SK-N-SH treated with all-trans-retinoic acid at 6 μM for 48 hours (cell line): ENCODE data around the gene IQCF2.

Source experiments
- ATAC-seq: fragments of 200-7000 bp; cut with Tn5 transposase; 3 replicates; pipeline ENCODE4 v1.9.1; 2020; ENCODE audit warnings: mild to moderate bottlenecking, moderate library complexity
- ARNTL ChIP-seq: fragments of 450-650 bp; formaldehyde crosslinking; IDR thresholded peaks from 2 replicates; pipeline ENCODE4 v1.5.0; 2020; ENCODE audit warnings: low read depth, mild to moderate bottlenecking, moderate library complexity, borderline replicate concordance
- BACH2 ChIP-seq: fragments of 250-450 bp; sonication (Bioruptor Pico); IDR thresholded peaks from 2 replicates; pipeline ENCODE4 v1.9.0; 2021; ENCODE audit warnings: mild to moderate bottlenecking, borderline replicate concordance
- CSDC2 ChIP-seq: fragments of 250-450 bp; sonication (Bioruptor Pico); IDR thresholded peaks from 2 replicates; pipeline ENCODE4 v1.5.0; 2020; ENCODE audit warnings: mild to moderate bottlenecking, moderate library complexity
- ESRRG ChIP-seq: fragments of 250-450 bp; sonication (Bioruptor Pico); IDR thresholded peaks from 2 replicates; pipeline ENCODE4 v1.6.1; 2021; ENCODE audit warnings: mild to moderate bottlenecking
- GLIS3 ChIP-seq: fragments of 250-450 bp; sonication (Bioruptor Pico); IDR thresholded peaks from 2 replicates; pipeline ENCODE4 v1.5.0; 2020; ENCODE audit warnings: mild to moderate bottlenecking, moderate library complexity
- ISL1 ChIP-seq: fragments of 250-450 bp; sonication (Bioruptor Pico); IDR thresholded peaks from 2 replicates; pipeline ENCODE4 v2.1.2; 2022; ENCODE audit warnings: mild to moderate bottlenecking, moderate library complexity
- POU6F1 ChIP-seq: fragments of 250-450 bp; sonication (Bioruptor Pico); IDR thresholded peaks from 2 replicates; pipeline ENCODE4 v1.8.0; 2021; ENCODE audit warnings: low read depth, mild to moderate bottlenecking, moderate library complexity, borderline replicate concordance
- RARB ChIP-seq: fragments of 250-450 bp; sonication (Bioruptor Pico); IDR thresholded peaks from 2 replicates; pipeline ENCODE4 v1.8.0; 2021; ENCODE audit warnings: mild to moderate bottlenecking, moderate library complexity
- SNAI2 ChIP-seq: fragments of 250-450 bp; sonication (Bioruptor Pico); IDR thresholded peaks from 2 replicates; pipeline ENCODE4 v1.5.0; 2020; ENCODE audit warnings: mild to moderate bottlenecking, moderate library complexity
- TCF4 ChIP-seq: fragments of 250-450 bp; sonication (Bioruptor Pico); IDR thresholded peaks from 2 replicates; pipeline ENCODE4 v1.8.0; 2021; ENCODE audit warnings: mild to moderate bottlenecking, moderate library complexity, borderline replicate concordance
- TSHZ2 ChIP-seq: fragments of 250-450 bp; sonication (Bioruptor Pico); IDR thresholded peaks from 2 replicates; pipeline ENCODE4 v1.5.0; 2020; ENCODE audit warnings: mild to moderate bottlenecking, moderate library complexity
- ZFP3 ChIP-seq: fragments of 250-450 bp; sonication (Bioruptor Pico); IDR thresholded peaks from 2 replicates; pipeline ENCODE4 v1.5.0; 2020; ENCODE audit warnings: mild to moderate bottlenecking, moderate library complexity
- ZFP30 ChIP-seq: fragments of 450-650 bp; formaldehyde crosslinking; IDR thresholded peaks from 2 replicates; pipeline ENCODE4 v1.5.0; 2022; ENCODE audit warnings: mild to moderate bottlenecking, moderate library complexity
- ZNF565 ChIP-seq: fragments of 450-650 bp; formaldehyde crosslinking; conservative IDR thresholded peaks from 2 replicates; pipeline ENCODE4 v1.5.0; 2020; ENCODE audit warnings: low read depth, mild to moderate bottlenecking, moderate library complexity
- ZNF8 ChIP-seq: fragments of 450-650 bp; formaldehyde crosslinking; IDR thresholded peaks from 2 replicates; pipeline ENCODE4 v1.5.0; 2020; ENCODE audit warnings: mild to moderate bottlenecking, moderate library complexity
- TF ChIP-seq, protein P1 (sequence below): fragments of 250-450 bp; sonication (Bioruptor Pico); IDR thresholded peaks from 2 replicates; pipeline ENCODE4 v1.5.1; 2020; ENCODE audit warnings: low read depth, mild to moderate bottlenecking, moderate library complexity
- TF ChIP-seq, protein P2 (sequence below): fragments of 250-450 bp; sonication (Bioruptor Pico); IDR thresholded peaks from 2 replicates; pipeline ENCODE4 v1.5.1; 2021; ENCODE audit warnings: mild to moderate bottlenecking, moderate library complexity

Gene IQCF2

DNA sequence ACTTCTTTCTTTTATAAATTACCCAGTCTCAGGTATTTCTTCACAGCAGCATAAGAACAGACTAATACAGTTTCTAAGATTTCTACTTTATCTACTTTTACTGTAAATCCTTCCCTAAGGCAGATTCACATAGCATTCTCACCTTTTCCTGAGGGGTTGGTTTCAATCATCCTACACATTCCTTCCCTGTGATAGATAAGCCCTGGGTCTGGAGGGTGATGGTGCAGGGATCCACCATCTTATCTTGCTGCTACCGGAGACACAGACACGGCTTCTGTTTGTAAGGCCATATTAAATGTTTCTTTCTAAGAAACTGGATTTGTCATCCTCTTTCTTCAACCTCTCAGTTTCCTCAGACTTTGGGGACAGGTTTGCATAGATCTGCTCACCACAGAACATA is 7.9 kb downstream of the IQCF2 start:
- TF ChIP-seq ZFP30 (CRISPR knock-in tag) = no peak
- no peak for TF ChIP-seq ZNF565
- no peak for TF ChIP-seq TSHZ2
- TF ChIP-seq ARNTL (CRISPR knock-in tag) = no peak
- no peak for TF ChIP-seq POU6F1 (CRISPR knock-in tag)
- TF ChIP-seq BACH2 (CRISPR knock-in tag) = no peak
- TF ChIP-seq SNAI2 (CRISPR knock-in tag) = no peak
- no peak for TF ChIP-seq GLIS3 (CRISPR knock-in tag)
- TF ChIP-seq, protein P1, sequence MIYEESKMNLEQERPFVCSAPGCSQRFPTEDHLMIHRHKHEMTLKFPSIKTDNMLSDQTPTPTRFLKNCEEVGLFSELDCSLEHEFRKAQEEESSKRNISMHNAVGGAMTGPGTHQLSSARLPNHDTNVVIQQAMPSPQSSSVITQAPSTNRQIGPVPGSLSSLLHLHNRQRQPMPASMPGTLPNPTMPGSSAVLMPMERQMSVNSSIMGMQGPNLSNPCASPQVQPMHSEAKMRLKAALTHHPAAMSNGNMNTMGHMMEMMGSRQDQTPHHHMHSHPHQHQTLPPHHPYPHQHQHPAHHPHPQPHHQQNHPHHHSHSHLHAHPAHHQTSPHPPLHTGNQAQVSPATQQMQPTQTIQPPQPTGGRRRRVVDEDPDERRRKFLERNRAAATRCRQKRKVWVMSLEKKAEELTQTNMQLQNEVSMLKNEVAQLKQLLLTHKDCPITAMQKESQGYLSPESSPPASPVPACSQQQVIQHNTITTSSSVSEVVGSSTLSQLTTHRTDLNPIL (CRISPR knock-in tag) = no peak
- TF ChIP-seq ZFP3 (CRISPR knock-in tag) = no peak
- no peak for TF ChIP-seq ESRRG (CRISPR knock-in tag)
- TF ChIP-seq RARB (CRISPR knock-in tag) = no peak
- TF ChIP-seq CSDC2 (CRISPR knock-in tag) = no peak
- no peak for TF ChIP-seq ISL1 (CRISPR knock-in tag)
- ATAC-seq = no peak

GRCh38 chr3:51873253-51873766 is 11.9 kb downstream of the IQCF2 start:
- TF ChIP-seq POU6F1 (CRISPR knock-in tag) (no peak), ZFP30 (CRISPR knock-in tag) (no peak), ARNTL (CRISPR knock-in tag) (no peak), ZNF8 (no peak), SNAI2 (CRISPR knock-in tag) (no peak), ESRRG (CRISPR knock-in tag) (no peak), ZFP3 (CRISPR knock-in tag) (no peak), RARB (CRISPR knock-in tag) (no peak), ZNF565 (no peak), TCF4 (CRISPR knock-in tag) (no peak)
- TF ChIP-seq, protein P1 (CRISPR knock-in tag) = no peak

DNA sequence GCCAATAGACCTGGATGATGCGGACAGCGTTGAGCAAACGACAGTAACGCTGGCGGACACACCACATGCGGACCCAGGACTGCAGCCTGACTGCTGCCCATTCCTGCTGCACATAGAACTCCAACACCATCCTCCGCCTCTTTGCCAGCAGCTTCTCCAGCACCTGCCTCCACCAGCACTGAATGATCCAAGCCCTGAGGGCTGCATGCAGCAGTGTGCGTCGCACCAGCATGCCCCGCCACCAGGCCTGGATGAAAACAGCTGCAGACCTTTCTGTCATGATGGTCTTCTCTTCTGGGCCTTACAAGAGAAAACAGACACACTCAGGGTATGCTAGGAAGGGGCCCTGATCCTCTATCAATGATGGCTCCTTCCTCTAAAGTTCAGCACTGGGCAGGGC is 12.5 kb downstream of the IQCF2 start:
- ATAC-seq = no peak
- TF ChIP-seq, protein P2, sequence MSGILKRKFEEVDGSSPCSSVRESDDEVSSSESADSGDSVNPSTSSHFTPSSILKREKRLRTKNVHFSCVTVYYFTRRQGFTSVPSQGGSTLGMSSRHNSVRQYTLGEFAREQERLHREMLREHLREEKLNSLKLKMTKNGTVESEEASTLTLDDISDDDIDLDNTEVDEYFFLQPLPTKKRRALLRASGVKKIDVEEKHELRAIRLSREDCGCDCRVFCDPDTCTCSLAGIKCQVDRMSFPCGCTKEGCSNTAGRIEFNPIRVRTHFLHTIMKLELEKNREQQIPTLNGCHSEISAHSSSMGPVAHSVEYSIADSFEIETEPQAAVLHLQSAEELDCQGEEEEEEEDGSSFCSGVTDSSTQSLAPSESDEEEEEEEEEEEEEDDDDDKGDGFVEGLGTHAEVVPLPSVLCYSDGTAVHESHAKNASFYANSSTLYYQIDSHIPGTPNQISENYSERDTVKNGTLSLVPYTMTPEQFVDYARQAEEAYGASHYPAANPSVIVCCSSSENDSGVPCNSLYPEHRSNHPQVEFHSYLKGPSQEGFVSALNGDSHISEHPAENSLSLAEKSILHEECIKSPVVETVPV (CRISPR knock-in tag) = no peak
- TF ChIP-seq, protein P1 (CRISPR knock-in tag) = no peak
- no peak for TF ChIP-seq TCF4 (CRISPR knock-in tag)

More at GRCh38 chr3:51873253-51873766, 11.9 kb downstream of the IQCF2 start:
- no peak for ATAC-seq
